Stimulated activated CD8-positive, alpha-beta memory T cell treated with anti-CD3 and anti-CD28 coated beads, Interleukin-4, amount 100 ng/mL, for 1 hour (primary cell): ENCODE data around the gene VWC2L.

Source experiments
- DNase-seq, 2 donors: peaks; one replicate each; pipeline ENCODE4 v3.0.0-alpha.2; 2020; ENCODE audit warnings: low read depth in 2 of 2, low spot score in 1 of 2

Gene VWC2L

GRCh38 chr2:214533541-214533940, 122.7 kb downstream of the VWC2L start:
- no peak for DNase-seq

GRCh38 chr2:214536625-214537024, 125.8 kb downstream of the VWC2L start:
- no peak for DNase-seq

GRCh38 chr2:214537929-214538328, 127.1 kb downstream of the VWC2L start:
- DNase-seq: no peak

- no peak for DNase-seq
Measured at GRCh38 chr2:214542295-214542694, 131.4 kb downstream of the VWC2L start.

GRCh38 chr2:214542866-214543265, 132.0 kb downstream of the VWC2L start:
- DNase-seq: no peak

GRCh38 chr2:214543386-214543955, 132.6 kb downstream of the VWC2L start:
- DNase-seq: no peak

- no peak for DNase-seq
Measured at GRCh38 chr2:214545898-214546542, 135.2 kb downstream of the VWC2L start.

GRCh38 chr2:214547931-214548330, 137.1 kb downstream of the VWC2L start:
- no peak for DNase-seq

- no peak for DNase-seq
Measured at GRCh38 chr2:214549946-214550345, 139.1 kb downstream of the VWC2L start.

GRCh38 chr2:214550786-214551185, 139.9 kb downstream of the VWC2L start:
- no peak for DNase-seq

GRCh38 chr2:214557884-214558283, 147.0 kb downstream of the VWC2L start:
- no peak for DNase-seq

GRCh38 chr2:214558341-214558740, 147.5 kb downstream of the VWC2L start:
- DNase-seq: no peak

- DNase-seq: no peak
Measured at GRCh38 chr2:214560176-214560575, 149.3 kb downstream of the VWC2L start.

GRCh38 chr2:214560618-214561190, 149.8 kb downstream of the VWC2L start:
- no peak for DNase-seq

GRCh38 chr2:214565246-214565645, 154.4 kb downstream of the VWC2L start:
- DNase-seq: no peak

GRCh38 chr2:214566457-214566856, 155.6 kb downstream of the VWC2L start:
- no peak for DNase-seq

GRCh38 chr2:214569419-214570035, 158.7 kb downstream of the VWC2L start:
- DNase-seq: no peak

- no peak for DNase-seq
Measured at GRCh38 chr2:214574084-214574781, 163.4 kb downstream of the VWC2L start.

- no peak for DNase-seq
Measured at GRCh38 chr2:214575030-214575429, 164.2 kb downstream of the VWC2L start.

GRCh38 chr2:214575465-214575864, 164.6 kb downstream of the VWC2L start:
- no peak for DNase-seq

- no peak for DNase-seq
Measured at GRCh38 chr2:214577769-214578168, 166.9 kb downstream of the VWC2L start.

GRCh38 chr2:214578442-214578841, 167.6 kb downstream of the VWC2L start:
- DNase-seq: no peak
